ENCODE measurements around the gene PDE3B.
A peak's percentile ranks its signal among the peaks of the same experiment; 100 is the strongest.
"Not testable (repeated sequence)": the region's sequence is repeated elsewhere in the genome, so short reads cannot be mapped to it uniquely, and the experiment has no call there.

Gene PDE3B

DNA sequence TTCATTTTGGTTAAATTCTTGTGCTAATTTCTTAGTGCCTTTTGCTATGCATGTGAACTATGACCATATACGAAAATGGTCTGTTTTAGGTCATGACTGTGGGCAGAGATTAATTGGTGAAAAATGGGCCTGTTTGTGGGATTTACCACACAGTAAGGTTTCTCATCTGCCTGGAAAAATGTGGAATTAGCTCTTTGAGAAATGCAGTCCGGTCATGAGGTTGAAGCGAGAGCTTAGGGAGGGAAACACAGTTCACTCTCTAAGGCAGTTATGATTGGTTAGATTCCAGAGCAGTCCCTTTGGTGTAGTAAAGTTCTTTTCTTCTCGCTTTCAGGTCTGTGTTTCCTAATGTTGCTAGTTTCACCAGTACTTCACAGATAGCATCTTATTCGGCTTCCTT, 1.2 kb upstream of the PDE3B start:
- DNase-seq (ENCODE audit: low spot score) = no peak

DNA sequence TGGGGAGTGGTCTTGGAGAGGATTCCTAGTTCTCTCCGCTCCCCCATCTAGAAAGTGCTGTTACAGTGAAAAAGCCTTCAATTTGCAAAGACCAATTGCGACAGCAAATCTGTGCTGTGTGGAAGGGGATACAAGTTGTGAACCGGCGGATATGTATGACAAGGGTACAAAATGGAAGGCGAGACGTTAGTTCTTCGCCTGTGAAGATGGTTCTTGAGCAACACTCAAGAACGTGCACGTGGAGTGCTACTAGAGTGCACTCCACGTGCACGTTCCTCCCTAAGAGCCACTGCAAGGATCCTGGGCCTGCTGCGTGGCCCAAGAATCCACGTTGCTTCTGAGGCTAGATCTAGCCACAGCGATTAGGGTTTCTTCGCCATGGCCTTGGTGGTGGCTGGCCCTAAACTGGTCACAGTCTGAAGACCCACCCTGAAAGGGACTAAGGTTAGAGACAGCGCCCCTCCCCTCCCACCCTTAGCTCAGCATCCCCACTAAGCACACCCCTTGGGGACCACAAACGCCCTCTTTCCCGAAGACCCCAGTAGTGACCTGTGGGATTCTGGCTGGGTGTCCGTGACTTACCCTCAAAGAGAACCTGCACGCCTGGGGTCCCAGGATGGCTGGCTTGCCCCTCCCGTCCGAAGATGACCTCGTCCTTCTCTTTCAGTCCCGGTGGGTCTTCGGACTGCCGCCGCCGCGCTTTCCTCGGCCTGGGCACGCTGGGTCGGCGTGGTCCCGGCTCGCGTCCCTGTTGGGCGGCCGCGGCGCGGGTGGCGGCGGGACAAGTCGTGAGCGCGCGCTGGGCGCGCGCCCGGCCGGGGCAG, 519 bp upstream of the PDE3B start:
- DNase-seq (ENCODE audit: low spot score) = no peak

GRCh38 chr11:14644226-14645014, 816 bp downstream of the PDE3B start:
- peak; percentile 22 for DNase-seq (ENCODE audit: low spot score)

- peak; percentile 20 for DNase-seq (ENCODE audit: low spot score)
These were observed 1.7 kb downstream of the PDE3B start for GRCh38 chr11:14645015-14645912.

DNA sequence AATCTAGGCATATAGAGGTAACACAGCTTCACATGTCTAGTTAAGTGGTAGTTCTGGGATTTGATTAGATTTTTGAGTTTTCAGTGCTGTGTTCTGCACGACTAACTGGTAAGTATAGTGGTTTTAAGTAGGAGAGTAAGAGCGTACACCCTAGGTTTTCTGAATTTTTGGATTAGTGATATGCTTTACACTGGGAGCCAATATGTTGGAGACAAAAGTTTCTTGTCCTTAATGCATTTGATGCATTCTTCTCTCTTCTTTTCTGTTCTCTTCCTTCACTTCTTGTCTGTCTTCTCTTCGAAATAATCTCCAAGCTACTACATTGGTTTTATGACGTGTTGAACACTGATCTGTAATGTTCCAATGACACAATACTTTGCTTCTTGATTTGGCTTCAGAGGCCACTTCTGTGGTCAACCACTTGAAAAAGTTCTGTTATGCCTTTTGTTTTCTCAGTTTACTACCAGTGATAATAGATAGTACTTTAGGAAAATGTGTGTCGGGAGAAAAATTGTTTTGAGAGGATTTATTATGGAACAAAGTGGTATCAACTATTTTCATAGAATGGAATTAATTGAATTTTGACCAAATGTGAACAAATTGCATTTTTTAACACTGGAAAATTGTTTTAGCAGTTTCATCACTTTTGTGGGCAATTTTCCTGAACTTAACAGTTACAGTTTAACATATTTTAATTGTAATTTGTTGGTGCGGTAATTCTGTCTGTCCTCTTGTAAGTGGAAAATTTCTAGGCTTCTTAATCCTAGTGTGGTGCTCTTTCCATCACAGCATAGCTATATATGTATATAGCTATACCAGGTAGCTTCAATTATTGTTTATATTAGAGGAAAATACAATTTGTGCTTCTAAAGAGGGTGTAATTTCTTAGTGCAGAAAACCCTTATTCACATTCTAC, 2.6 kb downstream of the PDE3B start:
- DNase-seq (ENCODE audit: low spot score) = no peak

GRCh38 chr11:14650064-14650463, 6.5 kb downstream of the PDE3B start:
- no peak for DNase-seq (ENCODE audit: low spot score)

GRCh38 chr11:14653090-14653489, 9.5 kb downstream of the PDE3B start:
- no peak for DNase-seq (ENCODE audit: low spot score)

- no peak for DNase-seq (ENCODE audit: low spot score)
These were observed 11.8 kb downstream of the PDE3B start for GRCh38 chr11:14655435-14655834.

- DNase-seq (ENCODE audit: low spot score) = no peak
These were observed 13.2 kb downstream of the PDE3B start for GRCh38 chr11:14656536-14657457.

- no peak for DNase-seq (ENCODE audit: low spot score)
These were observed 14.2 kb downstream of the PDE3B start for GRCh38 chr11:14657841-14658240.

DNA sequence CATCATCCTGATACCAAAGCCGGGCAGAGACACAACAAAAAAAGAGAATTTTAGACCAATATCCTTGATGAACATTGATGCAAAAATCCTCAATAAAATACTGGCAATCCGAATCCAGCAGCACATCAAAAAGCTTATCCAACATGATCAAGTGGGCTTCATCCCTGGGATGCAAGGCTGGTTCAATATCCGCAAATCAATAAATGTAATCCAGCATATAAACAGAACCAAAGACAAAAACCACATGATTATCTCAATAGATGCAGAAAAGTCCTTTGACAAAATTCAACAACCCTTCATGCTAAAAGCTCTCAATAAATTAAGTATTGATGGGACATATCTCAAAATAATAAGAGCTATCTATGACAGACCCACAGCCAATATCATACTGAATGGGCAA, 21.3 kb downstream of the PDE3B start:
- DNase-seq (ENCODE audit: low spot score) = not testable (repeated sequence)

DNA sequence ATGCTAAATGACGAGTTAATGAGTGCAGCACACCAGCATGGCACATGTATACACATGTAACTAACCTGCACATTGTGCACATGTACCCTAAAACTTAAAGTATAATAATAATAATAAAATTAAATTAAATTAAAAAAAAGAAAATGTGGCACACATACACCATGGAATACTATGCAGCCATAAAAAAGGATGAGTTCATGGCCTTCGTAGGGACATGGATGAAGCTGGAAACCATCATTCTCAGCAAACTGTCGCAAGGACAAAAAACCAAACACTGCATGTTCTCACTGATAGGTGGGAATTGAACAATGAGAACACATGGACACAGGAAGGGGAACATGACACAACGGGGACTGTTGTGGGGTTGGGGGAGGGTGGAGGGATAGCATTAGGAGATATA, 23.7 kb downstream of the PDE3B start:
- DNase-seq (ENCODE audit: low spot score) = not testable (repeated sequence)

DNA sequence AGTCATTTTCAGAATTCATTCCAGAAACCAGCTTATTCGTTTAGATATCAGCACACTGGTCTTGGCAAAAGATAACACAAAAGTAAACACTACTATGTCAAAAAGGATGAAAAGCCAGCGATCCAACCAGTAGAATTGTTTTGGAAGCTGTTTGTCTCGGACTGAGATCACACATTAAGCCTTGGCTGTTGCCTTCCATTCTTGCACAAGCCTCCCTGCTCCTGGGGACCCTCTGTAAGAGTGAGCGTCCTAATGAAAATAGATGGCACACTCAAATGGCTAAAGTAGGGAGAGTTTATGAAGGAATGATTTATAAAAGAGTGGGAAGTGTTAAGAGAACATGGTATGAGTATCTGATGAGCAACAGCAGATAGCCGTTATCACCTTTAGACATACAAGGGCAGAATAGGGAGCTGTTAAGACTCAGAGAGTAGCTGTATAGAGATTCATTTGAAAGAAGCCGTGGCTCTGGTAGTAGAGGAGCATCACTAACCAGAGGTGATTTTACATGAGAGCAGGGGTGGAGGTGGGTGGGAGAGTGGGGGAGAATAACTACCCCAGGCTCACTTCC, 25.2 kb downstream of the PDE3B start:
- DNase-seq (ENCODE audit: low spot score) = no peak

GRCh38 chr11:14669499-14669898, 25.9 kb downstream of the PDE3B start:
- DNase-seq (ENCODE audit: low spot score) = no peak

- DNase-seq (ENCODE audit: low spot score) = no peak
These were observed 26.4 kb downstream of the PDE3B start for GRCh38 chr11:14669958-14670357.

GRCh38 chr11:14672635-14673034, 29.0 kb downstream of the PDE3B start:
- peak; percentile 61 for DNase-seq (ENCODE audit: low spot score)

GRCh38 chr11:14673421-14673820, 29.8 kb downstream of the PDE3B start:
- DNase-seq (ENCODE audit: low spot score) = no peak

- peak; percentile 7 for DNase-seq (ENCODE audit: low spot score)
These were observed 30.3 kb downstream of the PDE3B start for GRCh38 chr11:14673824-14674405.

- no peak for DNase-seq (ENCODE audit: low spot score)
These were observed 32.5 kb downstream of the PDE3B start for GRCh38 chr11:14676068-14676467.

Measured in AG08395 (cell line).